ENCODE data around the gene ALPK3.

ALPK3 gene

GRCh38 chr15:84862214-84862975, 45.2 kb downstream of the ALPK3 start:
- in situ Hi-C loops (cut with MboI; ENCODE audit: low pct_unique_long_range_greater_than_20kb, low sequenced_read_pairs, unreplicated experiment): no loop called here
- no peak for TF ChIP-seq CTCF (IDR thresholded peaks at IDR 0.05; ENCODE audit: extremely low read depth, insufficient read depth, missing control alignments)
- DNase-seq (ENCODE audit: low spot score): no peak

DNA sequence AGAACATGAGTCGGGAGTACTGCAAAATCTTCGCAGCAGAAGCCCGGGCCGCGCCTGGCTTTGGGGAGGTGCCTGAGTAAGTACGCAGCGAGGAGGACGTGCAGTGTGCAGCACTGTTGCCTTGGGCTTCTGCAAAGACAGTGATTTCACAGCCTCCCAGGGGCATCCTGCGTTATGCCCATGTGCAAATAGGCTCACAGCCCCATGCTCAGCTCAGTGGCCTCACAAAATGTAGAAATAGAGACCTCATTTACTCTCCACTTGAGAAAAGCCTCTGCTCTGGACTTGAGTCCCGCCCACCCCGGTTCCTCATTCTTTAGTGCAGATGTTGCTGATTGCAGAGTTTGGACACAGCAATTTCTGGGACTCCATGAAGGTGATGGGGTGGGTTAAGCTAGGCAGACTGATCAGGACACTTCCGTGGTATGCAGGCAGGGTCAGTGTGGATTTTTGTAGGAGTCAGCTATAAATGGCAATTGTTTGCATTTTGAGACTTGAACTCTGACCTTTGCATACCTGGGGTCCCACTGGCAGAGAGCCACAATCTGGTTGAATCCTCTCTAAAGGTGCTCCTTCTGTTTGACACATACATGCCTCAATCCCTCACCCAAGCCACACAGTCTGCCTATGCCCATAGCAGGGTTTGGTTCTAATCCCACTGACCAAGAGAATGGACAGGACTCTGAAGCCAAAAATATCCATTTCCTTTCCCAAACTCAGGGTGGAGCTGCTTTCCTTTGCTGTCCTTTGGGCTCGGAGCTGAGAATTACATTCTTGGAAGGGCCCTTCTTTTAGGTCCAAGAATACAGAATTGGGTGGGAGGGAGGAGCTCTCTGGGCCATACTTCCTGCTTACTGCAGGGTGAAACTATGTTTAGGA, 46.6 kb downstream of the ALPK3 start:
- in situ Hi-C loops (cut with MboI; ENCODE audit: low pct_unique_long_range_greater_than_20kb, low sequenced_read_pairs, unreplicated experiment): no loop called here
- no peak for DNase-seq (ENCODE audit: low spot score)
- TF ChIP-seq CTCF (IDR thresholded peaks at IDR 0.05; ENCODE audit: extremely low read depth, insufficient read depth, missing control alignments): no peak

- in situ Hi-C loops (cut with MboI; ENCODE audit: low pct_unique_long_range_greater_than_20kb, low sequenced_read_pairs, unreplicated experiment): no loop called here
- no peak for DNase-seq (ENCODE audit: low spot score)
- TF ChIP-seq CTCF (IDR thresholded peaks at IDR 0.05; ENCODE audit: extremely low read depth, insufficient read depth, missing control alignments): no peak
Measured at GRCh38 chr15:84864444-84864795, 47.3 kb downstream of the ALPK3 start.

GRCh38 chr15:84865074-84865569, 48.0 kb downstream of the ALPK3 start:
- no peak for TF ChIP-seq CTCF (IDR thresholded peaks at IDR 0.05; ENCODE audit: extremely low read depth, insufficient read depth, missing control alignments)
- in situ Hi-C loops (cut with MboI; ENCODE audit: low pct_unique_long_range_greater_than_20kb, low sequenced_read_pairs, unreplicated experiment): no loop called here
- no peak for DNase-seq (ENCODE audit: low spot score)

GRCh38 chr15:84868037-84868880, 51.1 kb downstream of the ALPK3 start:
- no peak for TF ChIP-seq CTCF (IDR thresholded peaks at IDR 0.05; ENCODE audit: extremely low read depth, insufficient read depth, missing control alignments)
- DNase-seq (ENCODE audit: low spot score): no peak
- in situ Hi-C loops (cut with MboI; ENCODE audit: low pct_unique_long_range_greater_than_20kb, low sequenced_read_pairs, unreplicated experiment): no loop called here

GRCh38 chr15:84869510-84869909, 52.4 kb downstream of the ALPK3 start:
- no peak for TF ChIP-seq CTCF (IDR thresholded peaks at IDR 0.05; ENCODE audit: extremely low read depth, insufficient read depth, missing control alignments)
- DNase-seq (ENCODE audit: low spot score): no peak
- in situ Hi-C loops (cut with MboI; ENCODE audit: low pct_unique_long_range_greater_than_20kb, low sequenced_read_pairs, unreplicated experiment): no loop called here
